Muscle layer of duodenum (tissue), 2 donors: Measurements from ENCODE around the gene PDC.
"Not testable (repeated sequence)": the region's sequence is repeated elsewhere in the genome, so short reads cannot be mapped to it uniquely, and the experiment has no call there.

Experiments
- H3K27ac ChIP-seq: one replicate; pipeline ENCODE4 v1.7.0; 2013; ENCODE audit warnings: mild to moderate bottlenecking, low read length
- H3K27me3 ChIP-seq: one replicate; pipeline ENCODE4 v1.7.0; 2013; ENCODE audit warnings: low read depth, mild to moderate bottlenecking, control low read depth, low read length
- H3K36me3 ChIP-seq, 2 donors: one replicate each; pipeline ENCODE4 v1.7.0; 2013; ENCODE audit warnings: low read length in 2 of 2, control low read depth in 1 of 2, mild to moderate bottlenecking in 1 of 2; ENCODE audit not compliant: insufficient read depth in 2 of 2, control insufficient read depth in 1 of 2
- H3K4me1 ChIP-seq, 2 donors: one replicate each; pipeline ENCODE4 v1.7.0; 2013; ENCODE audit warnings: low read length in 2 of 2, mild to moderate bottlenecking in 2 of 2, control low read depth in 1 of 2, moderate library complexity in 1 of 2; ENCODE audit not compliant: insufficient read depth in 2 of 2, control insufficient read depth in 1 of 2
- H3K4me3 ChIP-seq, 2 donors: one replicate each; pipeline ENCODE4 v1.7.0; 2013; ENCODE audit warnings: low read length in 2 of 2, low read depth in 1 of 2, mild to moderate bottlenecking in 1 of 2
- H3K9me3 ChIP-seq, 2 donors: one replicate each; pipeline ENCODE4 v1.7.0; 2013; ENCODE audit warnings: low read length in 2 of 2, control low read depth in 1 of 2, mild to moderate bottlenecking in 1 of 2; ENCODE audit not compliant: control insufficient read depth in 1 of 2
- donor health status: healthy.

Gene PDC

GRCh38 chr1:186465491-186465890, 4.6 kb upstream of the PDC start:
- not testable (repeated sequence) for H3K27ac ChIP-seq, H3K9me3 ChIP-seq, H3K27me3 ChIP-seq

GRCh38 chr1:186463926-186464325, 3.0 kb upstream of the PDC start:
- no peaks in the 10 kb centered on the region for H3K4me1 ChIP-seq
- H3K27me3 ChIP-seq: no peaks in the 10 kb centered on the region
- no peaks in the 10 kb centered on the region for H3K36me3 ChIP-seq
- H3K9me3 ChIP-seq: no peaks in the 10 kb centered on the region
- no peak overlapping the region for H3K27ac ChIP-seq
- H3K4me3 ChIP-seq: no peak overlapping the region

More at GRCh38 chr1:186465491-186465890, 4.6 kb upstream of the PDC start:
- not testable (repeated sequence) for H3K36me3 ChIP-seq, H3K4me1 ChIP-seq, H3K4me3 ChIP-seq

- H3K9me3 ChIP-seq: no peaks in the 10 kb centered on the region
- H3K27me3 ChIP-seq: no peaks in the 10 kb centered on the region
- H3K36me3 ChIP-seq: no peaks in the 10 kb centered on the region
- H3K27ac ChIP-seq: no peak overlapping the region
- H3K4me3 ChIP-seq: no peak overlapping the region
- H3K4me1 ChIP-seq: no peaks in the 10 kb centered on the region
Observed at GRCh38 chr1:186463511-186463910, 2.6 kb upstream of the PDC start.

GRCh38 chr1:186459161-186459560, 1.8 kb downstream of the PDC start:
- not testable (repeated sequence) for H3K27me3 ChIP-seq, H3K27ac ChIP-seq, H3K36me3 ChIP-seq, H3K9me3 ChIP-seq, H3K4me3 ChIP-seq, H3K4me1 ChIP-seq

GRCh38 chr1:186456729-186457255, 4.1 kb downstream of the PDC start:
- H3K4me3 ChIP-seq: no peak overlapping the region
- H3K4me1 ChIP-seq: peaks cover 0 to 3% of the 10 kb centered on the region in 2 donors

GRCh38 chr1:186454981-186455380, 5.9 kb downstream of the PDC start:
- Histone ChIP-seq H3K27ac (no peak overlapping the region), H3K4me3 (no peak overlapping the region), H3K4me1 (peaks cover 0 to 3% of the 10 kb centered on the region in 2 donors), H3K9me3 (no peaks in the 10 kb centered on the region), H3K36me3 (no peaks in the 10 kb centered on the region), H3K27me3 (no peaks in the 10 kb centered on the region)

More at GRCh38 chr1:186456729-186457255, 4.1 kb downstream of the PDC start:
- Histone ChIP-seq H3K27me3 (no peaks in the 10 kb centered on the region), H3K36me3 (no peaks in the 10 kb centered on the region), H3K27ac (no peak overlapping the region), H3K9me3 (no peaks in the 10 kb centered on the region)

GRCh38 chr1:186446152-186446551, 14.8 kb downstream of the PDC start:
- Histone ChIP-seq H3K27ac (no peak overlapping the region), H3K4me3 (no peak overlapping the region), H3K27me3 (no peaks in the 10 kb centered on the region), H3K36me3 (no peaks in the 10 kb centered on the region), H3K9me3 (no peaks in the 10 kb centered on the region), H3K4me1 (peaks cover 0 to 3% of the 10 kb centered on the region in 2 donors)

- no peak overlapping the region for H3K4me3 ChIP-seq
- H3K27me3 ChIP-seq: no peaks in the 10 kb centered on the region
- no peak overlapping the region for H3K27ac ChIP-seq
- H3K36me3 ChIP-seq: no peaks in the 10 kb centered on the region
- peaks cover 0 to 10% of the 10 kb centered on the region in 2 donors for H3K4me1 ChIP-seq
- no peaks in the 10 kb centered on the region for H3K9me3 ChIP-seq
Observed at GRCh38 chr1:186443638-186444037, 17.3 kb downstream of the PDC start.

- Histone ChIP-seq H3K4me1 (peaks cover 0 to 10% of the 10 kb centered on the region in 2 donors), H3K4me3 (no peak overlapping the region), H3K36me3 (no peaks in the 10 kb centered on the region), H3K27me3 (no peaks in the 10 kb centered on the region), H3K27ac (no peak overlapping the region), H3K9me3 (no peaks in the 10 kb centered on the region)
Observed at GRCh38 chr1:186442651-186443375, 18.1 kb downstream of the PDC start.

GRCh38 chr1:186440584-186440983, 20.3 kb downstream of the PDC start:
- H3K36me3 ChIP-seq: no peaks in the 10 kb centered on the region

GRCh38 chr1:186438567-186438966, 22.3 kb downstream of the PDC start:
- Histone ChIP-seq H3K27ac (no peak overlapping the region), H3K4me1 (peaks cover 0 to 10% of the 10 kb centered on the region in 2 donors), H3K4me3 (no peak overlapping the region), H3K36me3 (no peaks in the 10 kb centered on the region), H3K9me3 (no peaks in the 10 kb centered on the region), H3K27me3 (no peaks in the 10 kb centered on the region)

More at GRCh38 chr1:186440584-186440983, 20.3 kb downstream of the PDC start:
- Histone ChIP-seq H3K27me3 (no peaks in the 10 kb centered on the region), H3K4me3 (no peak overlapping the region), H3K4me1 (peaks cover 0 to 10% of the 10 kb centered on the region in 2 donors), H3K27ac (no peak overlapping the region), H3K9me3 (no peaks in the 10 kb centered on the region)

- H3K9me3 ChIP-seq: no peaks in the 10 kb centered on the region
- no peak overlapping the region for H3K4me3 ChIP-seq
- no peaks in the 10 kb centered on the region for H3K27me3 ChIP-seq
- H3K36me3 ChIP-seq: no peaks in the 10 kb centered on the region
- peaks cover 0 to 1% of the 10 kb centered on the region in 2 donors for H3K4me1 ChIP-seq
- no peak overlapping the region for H3K27ac ChIP-seq
Observed at GRCh38 chr1:186435336-186435735, 25.6 kb downstream of the PDC start.
